Hepatocyte (in vitro differentiated cells): ENCODE results near the gene KRT85. TPM values are rescaled to one million over a fixed set of nuclear protein-coding genes. Genes with fewer than 3 reads are reported as not detected.

Experiments
- DNase-seq: peaks from one replicate; pipeline ENCODE4 v3.0.0-alpha.2; 2016; ENCODE audit warnings: low spot score
- H2AFZ ChIP-seq: fragments of 200-600 bp; sonication (generic); 2 replicates; pipeline ENCODE4 v1.6.0; 2016; ENCODE audit warnings: antibody characterized with exemption, mild to moderate bottlenecking
- H3K27ac ChIP-seq: fragments of 200-600 bp; sonication (generic); 2 replicates; pipeline ENCODE4 v1.5.1; 2016; ENCODE audit warnings: mild to moderate bottlenecking
- H3K27me3 ChIP-seq: fragments of 200-600 bp; sonication (generic); 2 replicates; pipeline ENCODE4 v1.6.1; 2016
- H3K36me3 ChIP-seq: fragments of 200-600 bp; sonication (generic); replicated peaks from 2 replicates; pipeline ENCODE4 v1.5.1; 2016; ENCODE audit warnings: low read depth; ENCODE audit not compliant: insufficient read depth
- H3K4me1 ChIP-seq: fragments of 200-600 bp; sonication (generic); 2 replicates; pipeline ENCODE4 v1.5.1; 2016; ENCODE audit warnings: mild to moderate bottlenecking, moderate library complexity; ENCODE audit not compliant: insufficient read depth
- H3K4me2 ChIP-seq: fragments of 200-600 bp; sonication (generic); 2 replicates; pipeline ENCODE4 v1.6.0; 2016
- H3K4me3 ChIP-seq: fragments of 200-600 bp; sonication (generic); 2 replicates; pipeline ENCODE4 v1.5.1; 2016; ENCODE audit warnings: mild to moderate bottlenecking
- H3K79me2 ChIP-seq: fragments of 200-600 bp; sonication (generic); 2 replicates; pipeline ENCODE4 v1.6.0; 2017; ENCODE audit warnings: mild to moderate bottlenecking
- H3K9me2 ChIP-seq: fragments of 200-600 bp; sonication (generic); replicated peaks from 2 replicates; pipeline ENCODE4 v1.6.0; 2017; ENCODE audit warnings: mild to moderate bottlenecking; ENCODE audit not compliant: insufficient read depth
- H3K9me3 ChIP-seq: fragments of 200-600 bp; sonication (generic); 2 replicates; pipeline ENCODE4 v1.5.1; 2016; ENCODE audit warnings: low read depth, mild to moderate bottlenecking
- H4K20me1 ChIP-seq: fragments of 200-600 bp; sonication (generic); 2 replicates; pipeline ENCODE4 v1.6.0; 2016; ENCODE audit warnings: mild to moderate bottlenecking; ENCODE audit not compliant: insufficient read depth, poor library complexity, severe bottlenecking
- EZH2 ChIP-seq: fragments of 200-600 bp; sonication (generic); IDR thresholded peaks from 2 replicates; pipeline ENCODE4 v1.6.1; 2016; ENCODE audit warnings: antibody characterized with exemption, mild to moderate bottlenecking, borderline replicate concordance
- EZH2phosphoT487 ChIP-seq: fragments of 200-600 bp; sonication (generic); IDR thresholded peaks from one replicate; pipeline ENCODE4 v1.6.1; 2018; ENCODE audit warnings: antibody characterized with exemption, mild to moderate bottlenecking, low read depth, moderate library complexity; ENCODE audit not compliant: unreplicated experiment, severe bottlenecking
- WGBS: methylation state at CpG from one replicate; pipeline ENCODE4 v1.1.6; 2016; ENCODE audit warnings: low lambda C conversion rate; ENCODE audit errors: missing lambda C conversion rate; 5-methylcytosine and 5-hydroxymethylcytosine counted together
- polyA plus RNA-seq: library from polyadenylated mRNA; unstranded; fragments of >200 nt; fragmentation: Nextera tagmentation; extraction: Ambion mirVana; gene quantifications from 2 replicates; pipeline ENCODE4 v1.2.1, GENCODE V29; 2016
- total RNA-seq: library from RNA; depleted of rRNA; stranded (reverse); fragments of >200 nt; gene quantifications from 2 replicates; pipeline ENCODE4 v1.2.3, GENCODE V29; 2014
- TF ChIP-seq, protein P1 (sequence below): fragments of 200-600 bp; sonication (generic); IDR thresholded peaks from 2 replicates; pipeline ENCODE4 v1.5.1; 2016; ENCODE audit warnings: antibody characterized with exemption, mild to moderate bottlenecking; ENCODE audit not compliant: poor library complexity

KRT85 gene
- total and polyA plus RNA-seq, 2 experiments from 2014 or later, result not detected

DNA sequence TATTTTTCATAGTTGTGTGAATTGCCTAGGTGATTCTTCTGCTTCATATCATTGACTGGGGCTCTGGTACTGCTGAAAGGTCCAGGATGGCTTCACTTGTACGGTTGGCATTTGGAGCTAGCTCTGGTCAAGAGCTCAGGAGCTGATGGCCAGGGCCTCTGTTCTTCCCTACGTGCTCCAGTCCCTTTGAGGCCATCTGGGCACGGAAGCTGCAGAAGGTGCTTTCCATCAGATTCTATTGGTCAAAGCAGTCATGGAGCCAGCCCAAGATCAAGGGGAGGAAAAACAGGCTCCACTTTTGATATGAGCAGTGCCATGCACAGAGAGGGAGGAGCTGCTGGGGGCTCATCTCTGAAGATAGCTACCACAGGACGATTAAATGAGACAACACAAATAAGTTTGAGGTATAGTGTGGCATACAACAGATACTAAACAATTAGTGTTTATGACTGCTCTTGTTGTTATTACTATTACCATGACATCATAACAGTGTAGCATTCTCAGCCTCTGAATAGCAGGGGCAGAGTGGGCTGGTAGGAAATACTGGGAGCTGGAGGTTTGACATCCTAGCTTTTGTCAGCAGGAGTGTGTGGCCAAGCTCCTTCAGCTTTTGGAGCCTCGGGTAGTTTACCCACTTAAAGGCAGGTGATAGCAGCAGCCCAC is 56.5 kb downstream of the KRT85 start:
- 88% methylated on average over 5 of the region's 5 CpGs for WGBS

More for the DNA sequence above, 56.5 kb downstream of the KRT85 start:
- no peaks in the 10 kb centered on the region for H4K20me1 ChIP-seq
- DNase-seq, result no peak
- TF ChIP-seq, protein P1, sequence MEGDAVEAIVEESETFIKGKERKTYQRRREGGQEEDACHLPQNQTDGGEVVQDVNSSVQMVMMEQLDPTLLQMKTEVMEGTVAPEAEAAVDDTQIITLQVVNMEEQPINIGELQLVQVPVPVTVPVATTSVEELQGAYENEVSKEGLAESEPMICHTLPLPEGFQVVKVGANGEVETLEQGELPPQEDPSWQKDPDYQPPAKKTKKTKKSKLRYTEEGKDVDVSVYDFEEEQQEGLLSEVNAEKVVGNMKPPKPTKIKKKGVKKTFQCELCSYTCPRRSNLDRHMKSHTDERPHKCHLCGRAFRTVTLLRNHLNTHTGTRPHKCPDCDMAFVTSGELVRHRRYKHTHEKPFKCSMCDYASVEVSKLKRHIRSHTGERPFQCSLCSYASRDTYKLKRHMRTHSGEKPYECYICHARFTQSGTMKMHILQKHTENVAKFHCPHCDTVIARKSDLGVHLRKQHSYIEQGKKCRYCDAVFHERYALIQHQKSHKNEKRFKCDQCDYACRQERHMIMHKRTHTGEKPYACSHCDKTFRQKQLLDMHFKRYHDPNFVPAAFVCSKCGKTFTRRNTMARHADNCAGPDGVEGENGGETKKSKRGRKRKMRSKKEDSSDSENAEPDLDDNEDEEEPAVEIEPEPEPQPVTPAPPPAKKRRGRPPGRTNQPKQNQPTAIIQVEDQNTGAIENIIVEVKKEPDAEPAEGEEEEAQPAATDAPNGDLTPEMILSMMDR, result no peak
- TF ChIP-seq EZH2phosphoT487 (no peak), EZH2 (no peak)
- H3K9me3 ChIP-seq, result no peaks in the 10 kb centered on the region
- H3K4me3 ChIP-seq, result no peak overlapping the region
- no peaks in the 10 kb centered on the region for H3K79me2 ChIP-seq
- no peak overlapping the region for H3K27ac ChIP-seq
- H3K36me3 ChIP-seq, result no peaks in the 10 kb centered on the region
- H2AFZ ChIP-seq, result no peak overlapping the region
- no peak overlapping the region for H3K4me2 ChIP-seq
- no peaks in the 10 kb centered on the region for H3K9me2 ChIP-seq
- H3K27me3 ChIP-seq, result peaks cover 22% of the 10 kb centered on the region
- peaks cover 6% of the 10 kb centered on the region for H3K4me1 ChIP-seq

Other genes starting within 250 kb of the KRT85 start
- 0.28 and 0.77 TPM in 2 replicates for gene KRT80, start 175.5 kb downstream of the KRT85 start, total RNA-seq
- 1.2 and 1.5 TPM in 2 replicates for gene KRT80, start 175.5 kb downstream of the KRT85 start, polyA plus RNA-seq
- 12.6 and 27.1 TPM in 2 replicates for gene KRT7, start 134.2 kb downstream of the KRT85 start, total RNA-seq
- gene KRT7, start 134.2 kb downstream of the KRT85 start, polyA plus RNA-seq, result 33.3 and 80.2 TPM in 2 replicates
- gene KRT86, start 92.8 kb downstream of the KRT85 start, total RNA-seq, result not detected in 2 replicates
- gene KRT86, start 92.8 kb downstream of the KRT85 start, polyA plus RNA-seq, result 0.40 TPM in 1 of 2 replicates, not detected in the other
- not detected in 2 replicates for gene KRT81, start 75.9 kb downstream of the KRT85 start, total RNA-seq
- gene KRT81, start 75.9 kb downstream of the KRT85 start, polyA plus RNA-seq, result not detected in 2 replicates
- gene KRT83, start 46.1 kb downstream of the KRT85 start, total RNA-seq, result not detected in 2 replicates
- gene KRT83, start 46.1 kb downstream of the KRT85 start, polyA plus RNA-seq, result not detected in 2 replicates
- not detected in 2 replicates for gene KRT84, start 18.2 kb upstream of the KRT85 start, total RNA-seq
- gene KRT84, start 18.2 kb upstream of the KRT85 start, polyA plus RNA-seq, result not detected in 2 replicates
- gene KRT82, start 38.9 kb upstream of the KRT85 start, total RNA-seq, result not detected in 2 replicates
- gene KRT82, start 38.9 kb upstream of the KRT85 start, polyA plus RNA-seq, result not detected in 2 replicates
- gene KRT75, start 66.9 kb upstream of the KRT85 start, total RNA-seq, result not detected in 2 replicates
- not detected in 2 replicates for gene KRT75, start 66.9 kb upstream of the KRT85 start, polyA plus RNA-seq
- gene KRT6B, start 84.7 kb upstream of the KRT85 start, total RNA-seq, result 0.08 TPM in 1 of 2 replicates, not detected in the other
- gene KRT6B, start 84.7 kb upstream of the KRT85 start, polyA plus RNA-seq, result 0.10 and 0.42 TPM in 2 replicates
- 0.07 and 0.32 TPM in 2 replicates for gene KRT6C, start 106.3 kb upstream of the KRT85 start, total RNA-seq
- 0.18 and 1.3 TPM in 2 replicates for gene KRT6C, start 106.3 kb upstream of the KRT85 start, polyA plus RNA-seq
- gene KRT6A, start 125.8 kb upstream of the KRT85 start, total RNA-seq, result 5.5 and 6.8 TPM in 2 replicates
- 0.54 and 2.3 TPM in 2 replicates for gene KRT6A, start 125.8 kb upstream of the KRT85 start, polyA plus RNA-seq
- gene KRT5, start 152.9 kb upstream of the KRT85 start, total RNA-seq, result 13.0 and 15.8 TPM in 2 replicates
- 7.4 and 11.3 TPM in 2 replicates for gene KRT5, start 152.9 kb upstream of the KRT85 start, polyA plus RNA-seq
- gene KRT71, start 185.7 kb upstream of the KRT85 start, total RNA-seq, result not detected in 2 replicates
- gene KRT71, start 185.7 kb upstream of the KRT85 start, polyA plus RNA-seq, result not detected in 2 replicates
- not detected in 2 replicates for gene KRT74, start 206.4 kb upstream of the KRT85 start, total RNA-seq
- not detected in 2 replicates for gene KRT74, start 206.4 kb upstream of the KRT85 start, polyA plus RNA-seq
- not detected in 2 replicates for gene KRT72, start 234.0 kb upstream of the KRT85 start, total RNA-seq
- gene KRT72, start 234.0 kb upstream of the KRT85 start, polyA plus RNA-seq, result not detected in 2 replicates